Measurements from ENCODE around the gene FOXD3.

Gene FOXD3

GRCh38 chr1:63322114-63322943 is at the start of gene FOXD3:
TSS of gene FOXD3 (plus strand) at chr1:63322567. CDS start at chr1:63323059, 492 bp downstream.
- DNase-seq (ENCODE audit: low read depth in 2 of 2): no peak

DNA sequence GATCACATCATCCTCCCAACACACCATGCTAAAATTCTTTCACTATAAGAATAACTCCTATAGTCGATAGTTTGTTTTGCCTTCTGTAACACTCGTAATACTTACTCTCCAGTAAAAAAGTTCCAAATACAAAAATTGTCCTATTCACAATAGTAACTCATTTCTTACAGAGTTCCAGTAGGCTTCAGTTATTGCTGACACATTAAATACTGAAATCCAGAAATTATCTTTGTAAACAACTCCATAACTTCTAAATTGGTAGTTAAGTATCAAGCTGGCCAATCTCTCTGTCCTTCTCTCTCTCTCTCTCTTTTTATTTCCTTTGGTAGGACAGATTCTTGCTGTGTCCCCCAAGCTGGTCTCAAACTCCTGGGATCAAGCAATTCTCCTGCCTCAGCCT is 49.6 kb upstream of the FOXD3 start:
- DNase-seq (ENCODE audit: low read depth in 2 of 2): no peak

GRCh38 chr1:63274371-63274770 is 48.0 kb upstream of the FOXD3 start:
- DNase-seq (ENCODE audit: low read depth in 2 of 2): no peak

DNA sequence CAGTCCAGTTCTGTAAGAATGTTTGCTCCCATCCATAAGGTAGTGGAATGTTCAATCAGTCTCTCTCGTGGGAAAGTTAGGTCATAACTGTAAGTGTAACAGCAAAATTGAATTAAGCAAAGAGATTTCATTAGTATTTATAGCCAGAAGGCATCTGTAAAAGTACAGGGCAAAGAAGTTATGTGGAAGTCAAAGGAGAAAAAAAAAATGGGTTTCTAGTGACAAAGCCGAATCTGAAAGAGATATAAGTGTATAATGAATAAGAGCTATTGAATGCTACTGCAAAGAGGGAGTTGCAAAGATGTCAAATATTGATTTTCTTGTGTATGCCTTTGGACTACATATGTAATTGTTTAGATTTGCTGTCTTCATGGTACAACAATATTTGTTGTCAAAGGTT is 47.4 kb upstream of the FOXD3 start:
- DNase-seq (ENCODE audit: low read depth in 2 of 2): no peak

- no peak for DNase-seq (ENCODE audit: low read depth in 2 of 2)
Observed at GRCh38 chr1:63276624-63277023, 45.7 kb upstream of the FOXD3 start.

DNA sequence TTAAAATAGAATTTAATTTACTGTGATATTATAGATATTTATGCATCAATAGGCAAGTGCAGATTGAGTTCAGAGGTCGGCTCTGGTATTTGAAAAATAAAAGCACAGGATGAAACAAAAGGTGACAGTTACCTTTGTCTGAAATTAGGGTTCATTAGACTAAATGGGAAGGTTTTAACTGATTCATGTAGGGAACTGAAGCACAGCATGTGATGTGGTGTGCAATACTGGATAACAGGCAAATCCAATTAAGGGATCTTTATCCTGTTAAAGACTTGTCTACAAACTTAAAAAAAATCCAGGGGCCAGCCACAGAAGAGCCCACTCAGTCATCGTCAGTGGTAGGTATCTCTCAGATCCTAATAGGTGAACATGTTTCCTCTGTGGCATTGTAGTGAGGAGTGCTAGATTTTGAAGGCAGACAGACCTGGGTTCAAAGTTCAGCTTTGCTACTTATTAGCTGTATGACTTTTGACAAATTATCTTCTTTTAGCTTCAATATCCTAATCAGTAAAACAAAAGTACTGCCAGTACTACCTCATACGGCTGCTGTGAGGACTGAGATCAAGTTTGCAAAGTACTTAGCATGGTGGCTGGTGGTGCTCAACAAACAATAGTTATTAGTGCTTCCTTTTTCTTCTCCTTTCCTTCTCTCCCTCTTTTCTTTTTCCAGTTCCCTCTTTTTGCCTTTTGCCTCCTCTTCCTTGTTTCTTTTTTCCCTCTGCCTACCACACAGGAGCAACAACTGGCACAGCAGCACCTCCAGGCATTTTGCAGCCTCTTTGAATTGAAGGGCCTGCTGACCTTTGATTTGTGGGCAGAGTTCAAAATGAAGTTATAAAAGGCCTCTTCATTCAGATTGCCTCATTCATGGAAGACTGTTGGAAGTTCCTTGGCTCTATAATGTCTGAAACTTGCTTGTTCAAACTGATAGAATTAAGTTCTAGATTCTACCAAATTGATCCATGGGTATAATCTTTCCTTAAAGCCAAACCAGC is 44.9 kb upstream of the FOXD3 start:
- no peak for DNase-seq (ENCODE audit: low read depth in 2 of 2)

GRCh38 chr1:63281753-63282152 is 40.6 kb upstream of the FOXD3 start:
- DNase-seq (ENCODE audit: low read depth in 2 of 2): no peak

GRCh38 chr1:63289135-63289534 is 33.2 kb upstream of the FOXD3 start:
- DNase-seq (ENCODE audit: low read depth in 2 of 2): no peak

GRCh38 chr1:63294803-63295594 is 27.4 kb upstream of the FOXD3 start:
- DNase-seq (ENCODE audit: low read depth in 2 of 2): no peak

DNA sequence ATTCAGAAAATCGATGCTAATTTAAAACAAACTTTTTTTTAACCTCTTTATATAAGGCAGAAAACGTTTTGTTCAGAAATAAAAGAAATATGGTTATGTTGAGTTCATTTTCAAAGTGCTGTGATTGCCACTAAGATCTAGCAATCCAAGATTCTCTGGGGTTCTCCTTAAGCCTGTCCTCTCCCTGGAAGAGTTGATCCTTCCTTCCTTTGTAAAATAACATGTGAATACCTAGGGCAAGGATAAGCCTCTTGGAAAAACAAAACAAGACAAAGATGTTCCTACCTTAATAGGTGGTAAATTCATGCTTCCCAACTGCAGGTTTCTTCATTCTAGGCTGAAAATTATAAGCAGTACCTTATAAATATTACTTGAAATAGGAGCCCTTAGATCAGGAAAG is 18.0 kb upstream of the FOXD3 start:
- no peak for DNase-seq (ENCODE audit: low read depth in 2 of 2)

GRCh38 chr1:63305043-63305442 is 17.3 kb upstream of the FOXD3 start:
- no peak for DNase-seq (ENCODE audit: low read depth in 2 of 2)

- no peak for DNase-seq (ENCODE audit: low read depth in 2 of 2)
Observed at GRCh38 chr1:63307196-63307794, 15.1 kb upstream of the FOXD3 start.

DNA sequence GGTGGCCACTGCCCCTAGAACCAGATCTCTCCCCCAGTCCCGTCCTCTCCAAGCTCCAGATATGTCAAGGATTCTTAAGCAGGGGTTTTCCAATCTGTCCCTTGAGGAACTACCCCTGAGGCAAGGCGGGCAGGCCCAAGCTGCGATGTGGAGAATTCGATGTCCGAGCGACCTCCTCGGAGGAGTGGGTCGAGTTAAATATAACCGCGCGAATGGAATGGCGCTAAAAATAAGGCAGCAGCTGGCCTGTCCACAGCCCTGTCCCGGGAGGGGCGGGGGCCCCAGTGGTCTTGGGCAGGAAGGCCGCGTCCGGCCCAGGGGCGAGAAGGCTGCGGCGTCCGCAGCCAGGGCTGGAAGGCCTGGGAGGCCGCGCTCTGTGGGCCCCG is 5.8 kb upstream of the FOXD3 start:
- no peak for DNase-seq (ENCODE audit: low read depth in 2 of 2)

DNA sequence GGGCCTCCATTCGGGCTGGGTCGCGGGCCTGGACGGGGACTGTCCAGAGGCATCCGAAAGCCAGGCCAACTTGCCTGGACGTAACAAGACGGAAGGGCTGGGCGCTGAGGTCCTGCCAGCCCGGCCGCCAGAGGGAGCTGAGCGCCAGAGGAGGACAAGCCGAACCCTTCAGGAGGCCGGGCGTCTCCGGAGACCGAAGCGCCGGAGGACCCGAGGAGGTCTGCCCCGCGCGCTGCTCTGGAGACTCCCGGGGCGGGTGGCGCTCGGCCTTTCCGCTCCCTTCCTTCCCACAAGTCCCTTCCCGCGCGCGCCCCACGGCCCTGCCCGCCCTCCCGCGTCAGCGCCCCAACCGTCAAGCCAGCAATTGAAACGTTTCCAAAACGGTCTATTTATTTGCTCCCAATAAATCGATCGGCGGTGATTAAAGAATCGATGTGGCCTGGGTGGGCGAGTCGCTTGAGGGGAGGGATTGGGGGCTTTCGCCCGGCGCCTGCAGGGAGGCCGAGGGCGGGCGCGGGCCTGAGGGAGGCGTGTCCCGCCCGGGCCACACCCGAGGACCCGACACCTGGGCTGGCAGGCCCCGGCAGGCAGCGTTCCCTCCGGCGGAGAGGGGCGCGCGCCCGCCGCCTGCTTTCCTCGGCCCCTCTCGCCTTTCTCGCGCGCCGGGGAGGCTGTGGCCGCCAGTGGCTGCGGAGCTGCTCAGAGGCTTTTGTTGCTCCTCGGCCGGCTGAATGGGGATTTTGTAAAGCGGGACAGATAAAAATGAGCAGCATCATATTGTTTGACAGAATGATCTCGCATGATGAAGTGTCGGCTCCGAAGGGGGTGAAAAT is 5.2 kb upstream of the FOXD3 start:
- no peak for DNase-seq (ENCODE audit: low read depth in 2 of 2)

DNA sequence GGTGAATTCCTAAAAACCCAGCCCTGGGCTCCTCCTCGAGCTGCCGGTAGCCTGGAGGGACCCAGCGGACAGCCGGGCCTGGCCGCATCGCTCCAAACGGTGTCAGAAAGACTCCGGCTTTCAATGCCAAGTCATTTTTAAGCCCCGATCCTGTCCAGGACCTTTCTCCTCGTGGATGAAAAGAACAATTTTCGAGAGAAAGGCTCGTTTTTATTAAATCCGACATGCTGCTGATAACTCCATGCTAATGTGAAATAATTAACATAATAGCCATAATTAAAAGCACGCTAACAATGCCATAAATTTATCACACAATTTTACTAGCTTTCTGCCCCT is 4.6 kb upstream of the FOXD3 start:
- no peak for DNase-seq (ENCODE audit: low read depth in 2 of 2)

DNA sequence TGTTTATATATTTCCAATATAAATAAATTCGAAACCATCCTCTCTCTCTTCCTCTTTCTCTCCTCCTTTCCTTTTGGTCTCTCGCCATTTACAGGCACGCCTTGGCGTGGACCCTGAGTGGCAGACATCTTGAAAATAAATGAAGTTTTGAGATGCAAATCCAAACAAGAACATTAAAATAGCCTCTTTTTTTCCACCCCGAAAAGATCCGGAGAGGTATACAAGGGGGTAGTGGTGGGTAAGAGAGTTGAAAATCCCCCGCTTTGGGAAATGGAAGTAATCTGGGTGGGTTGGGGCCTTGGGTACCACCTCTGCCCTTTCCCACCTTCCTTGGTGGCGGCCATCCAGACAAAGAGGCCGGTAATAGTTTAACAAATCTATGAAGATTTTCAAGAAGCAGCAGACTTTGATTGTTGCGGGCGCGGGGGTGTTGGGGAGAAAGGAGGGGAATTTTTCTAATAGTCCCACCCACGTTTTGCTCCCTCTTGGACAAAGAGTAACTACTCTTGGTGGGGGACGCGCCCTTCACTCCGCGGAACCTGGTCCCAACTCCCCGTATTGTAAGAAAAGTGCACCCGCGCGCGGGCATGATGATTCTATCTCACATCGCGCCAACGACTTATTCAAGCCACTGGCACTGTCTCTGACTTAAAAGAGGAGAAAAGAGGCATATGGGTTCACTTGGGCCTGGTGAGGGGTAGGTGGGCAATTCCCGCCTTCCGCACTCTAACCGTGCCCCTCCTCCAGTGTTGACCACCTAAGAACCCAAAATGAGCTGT is 4.0 kb upstream of the FOXD3 start:
- no peak for DNase-seq (ENCODE audit: low read depth in 2 of 2)

- no peak for DNase-seq (ENCODE audit: low read depth in 2 of 2)
Observed at GRCh38 chr1:63319046-63320021, 3.0 kb upstream of the FOXD3 start.

- DNase-seq (ENCODE audit: low read depth in 2 of 2): no peak
Observed at GRCh38 chr1:63320022-63320721, 2.2 kb upstream of the FOXD3 start.
